Medulla oblongata (tissue), 1 donor: Measurements from ENCODE around the gene SMAGP.
"Not testable (repeated sequence)": the region's sequence is repeated elsewhere in the genome, so short reads cannot be mapped to it uniquely, and the experiment has no call there.

Experiments used
- DNase-seq: peaks from one replicate; pipeline ENCODE4 v3.0.0-alpha.2; 2015; ENCODE audit errors: extremely low spot score

SMAGP gene, protein sequence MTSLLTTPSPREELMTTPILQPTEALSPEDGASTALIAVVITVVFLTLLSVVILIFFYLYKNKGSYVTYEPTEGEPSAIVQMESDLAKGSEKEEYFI

DNA sequence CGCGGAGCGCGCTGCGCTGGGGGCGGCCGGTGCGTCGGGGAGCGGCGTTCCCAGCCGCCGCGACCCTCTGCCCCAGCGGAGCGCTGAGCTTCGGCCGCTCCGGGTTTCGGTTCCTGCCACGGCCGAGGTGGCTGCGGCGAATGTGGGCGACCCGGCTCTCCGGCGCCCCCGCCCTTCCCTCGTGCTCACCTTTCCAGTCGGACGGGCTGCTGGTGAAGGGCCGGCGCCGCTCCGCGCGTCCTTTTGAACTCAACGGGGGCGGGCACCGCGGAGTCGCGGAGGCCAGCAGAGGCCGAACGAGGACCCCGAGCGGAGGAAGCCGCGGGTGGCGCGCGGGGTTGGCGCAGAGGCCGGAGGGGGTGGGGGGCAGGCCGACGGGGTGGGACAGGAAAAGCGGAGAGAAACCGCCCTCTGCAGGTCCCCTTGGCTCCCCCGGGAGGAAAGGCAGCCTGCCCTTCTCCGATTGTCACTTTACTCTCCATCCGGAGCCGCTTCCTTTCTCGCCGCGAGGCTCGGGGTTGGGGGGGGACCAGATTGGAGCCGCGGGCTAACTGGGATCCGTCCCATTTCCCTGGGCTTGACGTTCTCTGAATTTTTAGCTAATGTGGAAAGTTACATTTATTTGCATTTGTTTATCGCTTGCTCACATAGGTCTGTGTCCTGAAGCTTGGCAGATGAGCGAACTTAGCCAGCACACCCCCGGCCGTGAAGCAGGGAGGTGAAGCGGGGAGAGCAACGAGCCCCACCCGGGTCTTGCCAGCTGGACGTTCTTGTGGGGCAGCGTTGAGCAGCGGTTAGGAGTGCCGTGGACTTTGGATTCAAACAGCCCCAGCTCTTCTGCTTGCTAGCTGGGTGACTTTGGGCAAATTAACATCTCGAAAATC is at the start of gene SMAGP:
Gene SMAGP, minus strand, starts transcription at position 349 of the 884 bp plus-strand sequence. CDS start 1,137 bp downstream, outside the sequence.
- DNase-seq: no peak

DNA sequence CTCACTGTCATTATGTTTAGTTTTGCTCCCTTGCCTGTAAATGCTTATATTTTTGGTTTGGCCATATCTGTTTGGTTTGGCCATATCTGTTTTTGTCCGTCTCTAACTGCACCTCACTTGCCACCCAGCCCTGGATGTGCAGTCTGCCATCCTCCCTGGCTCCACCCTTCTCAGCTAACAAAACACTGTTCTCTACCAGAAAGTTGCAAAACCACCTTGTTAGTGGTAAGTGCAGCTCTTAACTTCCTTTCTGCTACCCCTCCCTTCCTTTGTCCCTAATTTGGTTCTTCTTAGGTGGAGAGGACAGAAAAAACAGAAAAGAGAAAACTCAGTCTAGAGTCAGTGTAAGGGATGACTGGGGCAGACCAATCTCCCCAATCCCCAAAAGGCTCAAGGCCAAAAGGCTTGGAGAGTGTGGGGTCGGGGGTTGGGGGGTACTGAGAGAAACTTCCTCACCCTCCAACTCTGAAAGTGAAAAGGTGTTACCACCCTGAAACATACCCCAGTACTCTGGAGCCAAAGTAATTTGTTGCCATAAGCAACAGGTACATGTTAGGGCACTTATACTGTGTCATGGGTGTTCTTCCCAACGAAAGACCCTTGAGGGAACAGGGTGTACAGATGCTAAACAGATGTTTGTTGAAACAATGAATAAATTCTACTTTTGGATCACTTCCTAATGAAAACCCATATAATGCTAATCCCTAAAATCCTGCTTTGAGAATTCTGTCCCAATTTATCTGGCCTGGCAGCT is 48.8 kb upstream of the SMAGP start:
- no peak for DNase-seq

- not testable (repeated sequence) for DNase-seq
These were observed 48.0 kb upstream of the SMAGP start for GRCh38 chr12:51318057-51318806.

GRCh38 chr12:51311389-51311788 is 41.2 kb upstream of the SMAGP start:
- no peak for DNase-seq

DNA sequence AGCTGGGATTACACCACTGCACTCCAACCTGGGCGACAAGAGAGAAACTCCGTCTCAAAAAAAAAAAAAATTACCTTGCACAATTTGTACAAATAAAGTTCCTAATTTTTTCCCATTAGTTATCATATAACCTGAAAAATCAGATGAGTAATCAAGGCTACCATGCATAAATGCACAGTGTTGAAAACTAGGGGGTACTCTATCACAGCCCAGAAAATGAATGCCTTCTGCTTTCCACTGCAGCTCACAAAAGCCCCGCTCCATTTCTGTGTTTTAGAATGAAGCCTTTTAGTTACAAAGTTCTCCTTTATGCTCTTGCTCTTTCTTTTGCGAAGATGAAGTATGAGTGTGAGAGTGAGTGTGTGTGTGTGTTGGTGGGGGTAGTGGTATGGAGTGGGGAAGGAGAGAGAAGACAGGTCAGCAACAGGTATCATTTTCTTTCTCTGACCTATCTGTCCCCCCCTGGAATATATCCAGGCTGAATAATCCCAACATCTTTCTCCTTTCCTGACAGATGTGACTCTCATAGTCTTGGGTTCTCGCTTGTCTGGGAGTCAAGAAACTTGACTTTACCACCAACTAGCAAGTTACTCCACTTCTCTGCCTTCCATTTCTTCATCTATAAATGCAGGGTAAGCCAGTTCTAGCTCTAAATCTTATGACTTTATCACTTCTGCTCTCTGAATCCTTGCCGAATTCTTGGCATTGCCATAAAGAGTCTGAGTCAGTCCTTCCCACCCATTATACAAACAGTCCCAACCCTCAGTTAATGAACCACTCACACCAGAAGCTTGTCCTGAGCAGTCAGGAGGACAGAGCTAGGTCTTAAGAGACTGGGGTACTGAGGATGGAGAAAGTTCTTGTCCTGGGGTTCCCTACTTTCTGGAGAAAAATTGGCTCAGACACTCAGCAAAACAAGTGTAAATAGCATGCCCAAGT is 37.7 kb upstream of the SMAGP start:
- no peak for DNase-seq

GRCh38 chr12:51306507-51306906 is 36.3 kb upstream of the SMAGP start:
- DNase-seq: no peak

- not testable (repeated sequence) for DNase-seq
These were observed 30.6 kb upstream of the SMAGP start for GRCh38 chr12:51300768-51301167.

- no peak for DNase-seq
These were observed 25.4 kb upstream of the SMAGP start for GRCh38 chr12:51295651-51296050.

GRCh38 chr12:51294097-51294496 is 23.9 kb upstream of the SMAGP start:
- DNase-seq: not testable (repeated sequence)

DNA sequence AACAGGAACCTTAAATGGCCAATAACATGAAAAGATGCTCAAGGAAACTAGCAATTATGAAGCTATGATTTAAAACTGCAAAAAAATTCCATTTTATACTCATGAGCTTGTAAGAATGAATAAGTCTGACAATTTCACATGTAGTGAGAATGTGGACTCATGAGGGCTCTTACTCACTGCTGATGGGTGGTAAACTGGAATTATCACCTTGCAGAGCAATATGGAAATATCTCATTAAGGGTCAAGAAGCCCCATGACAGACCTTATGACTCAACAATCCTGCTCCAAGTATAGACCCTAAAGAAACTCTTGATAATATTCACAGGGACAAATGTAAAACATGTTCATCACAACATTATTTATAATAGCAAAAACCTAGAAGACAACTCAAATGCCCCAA is 23.5 kb upstream of the SMAGP start:
- no peak for DNase-seq

DNA sequence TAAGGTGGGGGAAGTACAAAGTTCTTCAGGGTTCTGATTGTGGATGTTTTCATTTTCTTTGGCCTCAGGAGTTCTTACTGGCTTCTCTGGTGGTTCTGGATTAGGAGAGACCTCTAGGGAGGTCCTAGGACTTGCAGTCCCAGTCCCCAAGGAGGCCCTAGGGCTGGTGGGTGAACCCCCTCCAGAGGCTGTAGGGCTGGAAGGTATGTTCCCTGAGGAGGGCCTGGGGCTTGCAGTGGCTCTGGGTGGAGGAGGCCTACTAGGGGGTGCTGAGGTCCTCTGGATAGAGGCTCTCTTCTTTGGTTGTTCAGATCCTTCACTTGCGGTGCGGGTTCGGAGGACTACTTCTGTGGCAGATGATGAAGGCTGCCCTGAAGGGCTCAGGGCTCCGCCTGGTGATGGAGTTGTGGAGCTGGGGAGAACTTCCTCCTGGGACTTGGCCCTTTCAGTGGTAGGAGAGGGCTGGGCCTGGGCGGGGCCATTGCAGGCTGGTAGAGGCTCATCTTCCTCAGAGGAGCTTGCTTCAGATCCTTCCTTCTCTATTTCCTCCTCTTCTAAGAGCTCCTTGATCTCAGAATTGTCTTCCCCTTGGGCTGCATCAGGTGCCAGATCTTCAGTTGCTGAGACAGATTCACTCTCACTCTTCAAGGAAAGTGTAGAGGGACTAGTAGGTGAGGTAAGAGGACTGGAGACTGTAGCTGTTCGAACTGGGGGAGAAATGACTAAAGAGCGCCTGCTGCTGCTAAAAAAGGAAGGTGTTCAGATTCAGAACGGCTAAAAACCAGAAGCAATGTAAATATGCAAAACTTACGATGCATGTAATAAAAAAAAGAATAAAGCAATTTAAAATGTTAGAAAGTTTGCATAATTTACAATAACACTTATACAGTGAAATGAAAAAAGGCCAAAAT is 21.6 kb upstream of the SMAGP start:
- DNase-seq: peak; percentile 41

DNA sequence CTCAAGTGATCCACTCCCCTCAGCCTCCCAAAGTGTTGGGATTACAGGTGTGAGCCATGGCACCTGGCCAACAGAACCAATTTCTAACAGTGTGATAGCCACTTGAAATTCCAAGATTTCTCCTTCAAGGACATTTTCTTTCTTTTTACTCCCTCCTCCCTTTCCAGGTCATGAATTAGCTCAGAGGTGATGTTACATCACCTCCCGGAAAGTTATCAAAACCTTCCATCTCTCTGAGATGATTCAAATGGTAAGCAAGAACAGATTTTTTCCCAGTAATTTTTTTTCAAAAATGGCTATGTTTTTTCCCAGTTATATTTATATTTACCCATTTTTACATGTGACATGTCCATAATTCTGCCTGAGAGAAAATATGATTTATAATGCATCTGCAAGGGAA is 15.6 kb upstream of the SMAGP start:
- DNase-seq: no peak

DNA sequence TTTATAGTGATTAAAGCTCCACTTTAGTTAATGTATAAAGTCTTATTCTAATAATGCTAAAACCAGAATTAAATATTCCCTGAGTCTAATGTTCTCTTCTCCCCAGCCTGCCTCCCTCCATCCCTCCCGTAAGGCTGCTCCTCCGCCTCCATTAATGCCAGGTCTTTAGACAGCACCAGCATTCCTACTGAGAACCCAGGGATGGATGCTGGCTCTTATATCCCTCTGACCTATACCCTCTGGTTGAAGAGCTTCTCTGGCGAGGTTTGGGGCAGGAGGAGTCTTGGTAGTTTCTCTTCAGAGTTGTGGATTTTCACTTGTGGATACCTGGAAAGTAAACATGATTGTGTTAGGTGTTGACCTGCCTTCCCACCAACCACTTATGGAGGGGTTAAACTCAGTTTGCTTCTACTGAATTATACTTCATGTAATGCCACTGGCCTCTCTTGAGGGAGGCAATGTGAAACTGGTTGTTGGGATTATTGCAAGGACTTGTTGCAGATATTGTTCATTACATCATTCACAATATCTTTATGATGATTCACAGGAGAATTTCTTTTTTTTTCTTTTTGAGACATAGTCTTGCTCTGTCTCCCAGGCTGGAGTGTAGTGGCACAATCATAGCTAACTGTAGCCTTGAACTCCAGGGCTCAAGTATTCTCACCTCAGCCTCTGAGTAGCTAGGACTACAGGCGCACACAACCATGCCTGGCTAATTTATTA is 11.1 kb upstream of the SMAGP start:
- no peak for DNase-seq

GRCh38 chr12:51275088-51275487 is 4.9 kb upstream of the SMAGP start:
- no peak for DNase-seq

DNA sequence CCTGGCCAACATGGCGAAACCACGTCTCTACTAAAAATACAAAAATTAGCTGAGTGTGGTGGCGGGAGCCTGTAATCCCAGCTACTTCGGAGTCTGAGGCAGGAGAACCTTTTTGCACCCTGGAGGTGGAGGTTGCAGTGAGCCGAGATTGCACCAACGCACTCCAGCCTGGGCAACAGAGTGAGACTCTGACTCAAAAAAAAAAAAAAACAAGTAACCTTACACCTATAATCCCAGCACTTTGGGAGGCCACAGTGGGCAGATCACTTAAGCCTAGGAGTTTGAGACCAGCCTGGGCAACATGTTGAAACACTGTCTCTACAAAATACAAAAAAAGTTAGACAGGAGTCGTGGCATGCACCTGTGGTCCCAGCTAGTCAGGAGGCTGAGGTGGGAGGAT is 2.6 kb upstream of the SMAGP start:
- DNase-seq: not testable (repeated sequence)

- no peak for DNase-seq
These were observed 820 bp upstream of the SMAGP start for GRCh38 chr12:51270951-51271518.

DNA sequence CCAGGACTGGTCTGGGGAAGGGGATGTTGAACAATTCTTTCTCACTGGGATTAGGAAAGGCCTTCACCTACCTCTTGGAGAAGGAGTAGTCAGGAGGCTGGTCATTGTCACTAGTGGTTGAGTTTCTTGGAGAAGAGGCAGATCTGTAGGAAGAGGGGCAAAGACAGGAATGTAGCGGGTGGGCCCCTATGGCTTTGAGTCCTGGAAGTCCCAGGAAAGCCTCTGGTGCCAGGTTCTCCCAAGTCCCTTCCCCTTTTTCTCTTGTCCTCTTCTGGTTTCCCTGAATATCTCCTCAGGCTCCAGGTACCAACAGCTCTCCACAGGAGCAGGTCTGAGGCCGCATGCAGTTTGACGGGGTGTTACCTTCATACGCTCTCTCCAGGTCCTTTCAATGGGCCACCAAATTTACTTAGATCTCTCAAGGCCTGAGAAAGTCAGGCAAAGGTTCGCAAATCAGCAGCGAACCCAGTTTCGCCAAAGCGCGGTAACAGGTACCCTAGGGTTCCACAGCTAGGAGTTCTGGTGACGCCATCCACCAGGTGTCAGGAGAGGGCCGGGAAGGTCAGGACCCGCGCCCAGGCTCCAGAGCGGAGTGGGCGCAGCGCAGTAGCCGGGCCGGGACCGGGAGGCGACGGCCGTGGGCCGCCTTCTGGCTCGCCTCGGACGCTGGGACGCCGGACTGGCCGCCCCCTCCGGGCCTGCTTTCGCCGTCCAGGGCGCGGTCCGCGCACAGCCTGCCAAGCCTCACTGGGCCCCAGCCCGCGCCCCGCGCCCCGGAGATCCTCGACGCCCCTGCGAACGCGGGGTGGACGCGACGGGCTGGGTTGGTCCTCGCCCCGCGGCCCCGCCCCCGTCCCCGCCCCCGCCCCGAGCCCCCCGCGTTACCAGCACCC is 795 bp downstream of the SMAGP start:
- no peak for DNase-seq

- no peak for DNase-seq
These were observed 5.2 kb downstream of the SMAGP start for GRCh38 chr12:51265024-51265423.
